ENCODE measurements around the gene KIR2DL4.
"Not testable (repeated sequence)": the region's sequence is repeated elsewhere in the genome, so short reads cannot be mapped to it uniquely, and the experiment has no call there.

The KIR2DL4 gene

DNA sequence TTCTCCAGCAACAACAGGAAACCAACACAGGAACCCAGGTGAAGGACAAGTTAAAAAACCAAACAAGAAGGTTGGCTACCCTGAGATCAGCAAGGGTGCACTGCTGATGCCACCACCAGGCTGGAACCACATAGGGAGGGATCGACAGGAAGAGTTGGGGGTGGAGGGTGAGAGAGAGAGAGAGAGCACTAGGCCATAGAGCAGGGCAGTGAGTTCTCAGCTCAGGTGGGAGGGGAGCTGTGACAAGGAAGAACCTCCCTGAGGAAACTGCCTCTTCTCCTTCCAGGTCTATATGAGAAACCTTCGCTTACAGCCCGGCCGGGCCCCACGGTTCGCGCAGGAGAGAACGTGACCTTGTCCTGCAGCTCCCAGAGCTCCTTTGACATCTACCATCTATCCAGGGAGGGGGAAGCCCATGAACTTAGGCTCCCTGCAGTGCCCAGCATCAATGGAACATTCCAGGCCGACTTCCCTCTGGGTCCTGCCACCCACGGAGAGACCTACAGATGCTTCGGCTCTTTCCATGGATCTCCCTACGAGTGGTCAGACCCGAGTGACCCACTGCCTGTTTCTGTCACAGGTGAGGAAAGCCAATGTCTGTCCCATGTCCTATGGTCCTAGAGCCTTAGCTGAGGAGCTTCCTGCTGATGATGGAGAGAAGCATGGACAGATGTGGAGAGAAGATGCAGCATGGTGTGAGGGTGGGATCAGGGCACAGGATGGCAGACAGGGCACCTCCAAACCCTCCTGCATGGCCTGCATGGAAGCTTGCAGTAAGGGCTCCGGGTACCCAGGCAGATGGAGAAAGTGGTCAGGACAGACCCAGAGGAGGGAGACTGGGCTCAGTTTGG, 2.5 kb downstream of the KIR2DL4 start:
- no peak for DNase-seq

GRCh38 chr19:54806516-54806838, 3.1 kb downstream of the KIR2DL4 start:
- no peak for DNase-seq

DNA sequence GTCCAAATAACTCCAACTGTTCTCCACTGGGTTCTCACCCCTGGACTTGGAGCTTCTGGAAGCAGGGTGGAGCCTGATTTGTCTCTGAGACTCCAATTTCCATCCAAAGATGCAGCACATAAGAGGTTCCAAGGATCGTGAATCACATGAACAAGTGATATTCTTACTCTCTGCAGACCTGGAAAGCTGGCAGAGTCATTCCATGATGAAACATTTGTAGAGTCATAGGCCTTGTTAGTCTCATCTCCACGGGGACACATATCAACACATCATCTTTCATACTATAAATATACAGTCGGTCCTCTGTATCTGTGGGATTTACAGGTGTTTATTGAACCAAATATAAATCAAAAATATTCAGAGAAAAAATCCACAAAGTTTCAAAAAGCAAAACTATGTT, 11.2 kb downstream of the KIR2DL4 start:
- DNase-seq, result not testable (repeated sequence)

- DNase-seq, result not testable (repeated sequence)
These were observed 12.8 kb downstream of the KIR2DL4 start, which contains the start of gene KIR3DL1 for GRCh38 chr19:54816251-54816650. Gene KIR3DL1 (plus strand): TSS chr19:54816468.

DNA sequence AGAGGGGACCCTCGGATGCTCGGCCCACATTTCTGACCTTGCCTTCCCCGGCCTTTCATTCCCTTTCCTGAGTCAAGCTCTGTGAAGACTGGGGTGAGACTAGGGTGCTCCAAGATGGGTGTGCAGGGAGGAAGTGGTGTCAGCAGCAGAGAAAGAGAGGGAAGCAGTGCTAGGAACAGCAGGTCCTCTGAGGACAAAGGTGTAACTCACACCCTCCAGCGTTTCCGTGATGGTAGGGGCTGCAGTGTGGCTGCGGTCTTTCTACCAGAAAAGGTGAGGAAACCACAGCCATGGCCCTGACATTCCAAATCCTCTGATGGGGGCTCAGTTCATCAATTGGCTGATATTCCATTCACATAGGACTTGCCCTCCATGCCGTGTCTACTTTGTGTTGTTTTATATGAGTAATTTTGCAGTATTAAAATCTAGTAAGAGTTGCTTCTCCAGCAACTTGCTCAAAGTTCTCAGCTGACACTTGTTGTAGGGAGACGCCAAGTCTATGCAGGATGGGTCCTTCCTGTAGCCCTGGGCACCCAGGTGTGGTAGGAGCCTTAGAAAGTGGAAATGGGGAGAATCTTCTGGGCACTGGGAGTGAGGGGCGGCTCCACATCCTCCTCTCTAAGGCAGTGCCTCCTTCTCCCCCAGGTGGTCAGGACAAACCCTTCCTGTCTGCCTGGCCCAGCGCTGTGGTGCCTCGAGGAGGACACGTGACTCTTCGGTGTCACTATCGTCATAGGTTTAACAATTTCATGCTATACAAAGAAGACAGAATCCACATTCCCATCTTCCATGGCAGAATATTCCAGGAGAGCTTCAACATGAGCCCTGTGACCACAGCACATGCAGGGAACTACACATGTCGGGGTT, 14.5 kb downstream of the KIR2DL4 start:
- DNase-seq, result no peak

DNA sequence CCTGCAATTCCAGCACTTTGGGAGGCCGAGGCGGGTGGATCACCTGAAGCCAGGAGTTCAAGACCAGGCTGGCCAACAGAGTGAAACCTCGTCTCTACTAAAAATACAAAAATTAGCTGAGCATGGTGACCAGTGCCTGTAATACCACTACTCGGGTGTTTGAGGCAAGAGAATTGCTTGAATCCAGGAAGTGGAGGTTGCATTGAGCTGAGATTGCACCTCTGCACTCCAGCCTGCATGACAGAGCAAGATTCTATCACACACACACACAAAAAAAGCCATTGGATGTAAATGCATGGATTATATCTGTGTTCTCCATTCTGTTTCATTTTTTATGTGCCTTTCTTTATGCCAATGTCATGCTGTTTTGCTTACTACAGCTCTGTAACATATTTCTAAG, 21.0 kb downstream of the KIR2DL4 start:
- not testable (repeated sequence) for DNase-seq

DNA sequence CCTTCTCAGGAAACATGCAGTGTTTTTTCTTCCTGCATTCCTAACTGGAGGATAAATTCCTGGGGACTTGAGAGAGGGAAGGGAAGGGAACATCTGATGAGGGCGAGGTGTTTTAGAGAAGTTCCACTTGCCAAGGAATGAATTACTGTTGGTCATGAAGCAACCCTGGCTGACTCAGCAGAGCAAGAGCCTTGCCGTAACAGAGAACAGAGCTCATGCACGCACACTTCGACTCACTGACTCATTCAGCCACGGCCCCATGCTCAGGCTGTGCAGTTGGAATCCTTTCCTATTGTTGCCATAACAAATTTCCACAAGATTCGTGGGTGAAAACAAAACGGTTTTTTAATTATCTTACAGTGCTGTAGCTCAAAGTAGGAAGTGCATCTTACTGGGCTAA, 21.9 kb downstream of the KIR2DL4 start:
- not testable (repeated sequence) for DNase-seq

DNA sequence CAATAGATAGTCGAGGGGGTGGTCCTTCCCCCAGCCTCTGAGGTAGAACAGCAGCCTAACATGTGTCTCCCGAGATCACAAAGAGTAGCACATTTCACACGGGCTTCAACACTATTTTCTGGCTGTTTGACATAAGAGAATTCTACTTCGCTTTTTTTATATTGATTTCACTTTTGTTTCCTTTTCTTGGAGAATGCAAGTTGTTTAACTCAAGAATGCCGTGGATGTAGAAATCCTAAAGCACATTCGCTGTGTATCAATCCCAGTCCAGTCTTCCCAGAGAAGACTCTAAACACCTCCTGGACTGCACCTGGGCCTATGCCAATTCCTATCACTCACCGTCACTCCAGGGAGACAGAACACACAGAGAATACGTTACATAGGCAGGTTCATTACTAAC, 24.7 kb downstream of the KIR2DL4 start:
- DNase-seq, result not testable (repeated sequence)

DNA sequence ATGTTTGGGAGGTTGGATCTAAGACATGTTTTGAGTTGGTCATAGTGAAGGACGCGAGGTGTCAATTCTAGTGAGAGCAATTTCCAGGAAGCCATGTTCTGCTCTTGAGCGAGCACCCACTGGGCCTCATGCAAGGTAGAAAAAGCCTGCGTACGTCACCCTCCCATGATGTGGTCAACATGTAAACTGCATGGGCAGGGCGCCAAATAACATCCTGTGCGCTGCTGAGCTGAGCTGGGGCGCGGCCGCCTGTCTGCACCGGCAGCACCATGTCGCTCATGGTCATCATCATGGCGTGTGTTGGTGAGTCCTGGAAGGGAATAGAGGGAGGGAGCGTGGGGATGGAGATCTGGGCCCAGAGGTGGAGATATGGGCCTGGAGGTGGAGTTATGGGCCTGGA, 29.1 kb downstream of the KIR2DL4 start, which contains the start of gene KIR2DS4:
TSS of gene KIR2DS4 (plus strand) at position 181 of the 400 bp plus-strand sequence.
- DNase-seq, result not testable (repeated sequence)

DNA sequence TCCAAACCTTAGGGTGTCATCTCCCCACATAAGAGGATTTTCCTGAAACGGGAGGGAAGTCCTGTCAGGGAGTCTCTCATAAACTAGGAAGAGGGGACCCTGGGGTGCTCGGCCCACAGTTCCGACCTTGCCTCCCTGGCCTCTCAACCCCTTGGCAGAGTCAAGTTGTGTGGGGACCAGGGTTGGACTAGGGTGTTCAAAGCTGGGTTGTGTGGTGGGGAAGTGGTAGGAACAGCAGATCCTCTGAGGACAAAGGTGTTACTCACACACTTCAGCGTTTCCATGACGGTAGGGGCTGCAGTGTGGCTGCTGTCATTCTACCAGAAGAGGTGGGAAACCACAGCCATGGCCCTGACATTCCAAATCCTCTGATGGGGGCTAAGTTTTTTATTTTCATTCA, 31.7 kb downstream of the KIR2DL4 start:
- not testable (repeated sequence) for DNase-seq

GRCh38 chr19:54837522-54837921, 34.1 kb downstream of the KIR2DL4 start:
- not testable (repeated sequence) for DNase-seq

DNA sequence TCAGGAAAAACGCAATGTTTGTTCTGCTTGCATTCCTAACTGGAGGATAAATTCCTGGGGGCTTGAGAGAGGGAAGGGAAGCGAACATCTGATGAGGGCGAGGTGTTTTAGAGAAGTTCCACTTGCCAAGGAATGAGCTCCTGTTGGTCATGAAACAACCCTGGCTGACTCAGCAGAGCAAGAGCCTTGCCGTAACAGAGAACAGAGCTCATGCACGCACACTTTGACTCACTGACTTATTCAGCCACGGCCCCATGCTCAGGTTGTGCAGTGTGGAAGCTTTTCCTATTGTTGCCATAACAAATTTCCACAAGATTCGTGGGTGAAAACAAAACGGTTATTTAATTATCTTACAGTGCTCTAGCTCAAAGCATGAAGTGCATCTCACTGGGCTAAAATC, 39.8 kb downstream of the KIR2DL4 start:
- DNase-seq, result not testable (repeated sequence)

GRCh38 chr19:54850061-54850640, 46.7 kb downstream of the KIR2DL4 start, which contains the start of gene KIR3DL2:
Gene KIR3DL2 (plus strand): TSS chr19:54850443. CDS start chr19:54850476, 33 bp downstream.
- DNase-seq, result not testable (repeated sequence)

DNA sequence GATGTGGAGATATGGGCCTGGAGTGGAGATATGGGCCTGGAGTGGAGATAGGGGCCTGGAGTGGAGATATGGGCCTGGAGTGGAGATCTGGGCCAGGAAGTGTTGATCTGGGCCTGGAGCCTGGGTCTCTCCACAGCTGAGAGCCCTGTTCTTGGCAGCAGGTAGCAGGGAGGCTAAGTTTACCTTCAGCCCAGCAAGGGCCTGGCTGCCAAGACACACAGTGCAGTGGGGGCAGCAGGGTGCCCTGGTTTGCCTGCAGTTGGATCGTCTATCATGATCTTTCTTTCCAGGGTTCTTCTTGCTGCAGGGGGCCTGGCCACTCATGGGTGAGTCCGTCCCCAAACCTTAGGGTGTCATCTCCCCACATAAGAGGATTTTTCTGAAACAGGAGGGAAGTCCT, 47.5 kb downstream of the KIR2DL4 start:
- no peak for DNase-seq

DNA sequence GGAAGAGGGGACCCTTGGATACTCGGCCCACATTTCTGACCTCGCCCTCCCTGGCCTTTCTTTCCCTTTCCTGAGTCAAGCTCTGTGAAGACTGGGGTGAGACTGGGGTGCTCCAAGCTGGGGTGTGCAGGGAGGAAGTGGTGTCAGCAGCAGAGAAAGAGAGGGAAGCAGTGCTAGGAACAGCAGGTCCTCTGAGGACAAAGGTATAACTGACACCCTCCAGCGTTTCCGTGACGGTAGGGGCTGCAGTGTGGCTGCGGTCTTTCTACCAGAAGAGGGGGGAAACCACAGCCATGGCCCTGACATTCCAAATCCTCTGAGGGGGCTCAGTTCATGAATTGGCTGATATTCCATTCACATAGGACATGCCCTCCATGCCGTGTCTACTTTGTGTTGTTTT, 47.9 kb downstream of the KIR2DL4 start:
- no peak for DNase-seq

DNA sequence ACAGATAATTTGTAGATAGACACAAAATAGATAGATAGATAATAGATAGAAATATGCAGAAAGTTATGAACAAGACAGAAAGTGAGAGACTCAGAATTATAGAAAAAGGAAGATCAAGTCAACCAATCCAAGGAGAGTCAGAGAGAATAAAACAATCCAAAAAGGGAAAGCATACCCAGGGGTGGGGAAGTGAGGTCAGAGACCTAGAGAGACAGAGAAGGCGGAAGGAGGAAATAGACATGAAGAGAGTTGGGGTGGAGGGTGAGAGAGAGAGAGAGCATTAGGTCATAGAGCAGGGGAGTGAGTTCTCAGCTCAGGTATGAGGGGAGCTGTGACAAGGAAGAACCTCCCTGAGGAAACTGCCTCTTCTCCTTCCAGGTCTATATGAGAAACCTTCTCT, 51.8 kb downstream of the KIR2DL4 start:
- not testable (repeated sequence) for DNase-seq

- DNase-seq, result not testable (repeated sequence)
These were observed 55.1 kb downstream of the KIR2DL4 start for GRCh38 chr19:54858476-54858875.

GRCh38 chr19:54859421-54859820, 56.0 kb downstream of the KIR2DL4 start:
- DNase-seq, result peak in 1 of 2 experiments; percentile 3

GRCh38 chr19:54863459-54863858, 60.0 kb downstream of the KIR2DL4 start:
- DNase-seq, result not testable (repeated sequence)

Measured in SW 1271 (cell line).